GM18870 (cell line): ENCODE data around the gene PCK1.

Experiments used
- ATAC-seq: cut with Tn5 transposase; IDR thresholded peaks from one replicate; pipeline ENCODE4 v1.9.1; 2021; ENCODE audit warnings: moderate library complexity; ENCODE audit not compliant: unreplicated experiment

The PCK1 gene

DNA sequence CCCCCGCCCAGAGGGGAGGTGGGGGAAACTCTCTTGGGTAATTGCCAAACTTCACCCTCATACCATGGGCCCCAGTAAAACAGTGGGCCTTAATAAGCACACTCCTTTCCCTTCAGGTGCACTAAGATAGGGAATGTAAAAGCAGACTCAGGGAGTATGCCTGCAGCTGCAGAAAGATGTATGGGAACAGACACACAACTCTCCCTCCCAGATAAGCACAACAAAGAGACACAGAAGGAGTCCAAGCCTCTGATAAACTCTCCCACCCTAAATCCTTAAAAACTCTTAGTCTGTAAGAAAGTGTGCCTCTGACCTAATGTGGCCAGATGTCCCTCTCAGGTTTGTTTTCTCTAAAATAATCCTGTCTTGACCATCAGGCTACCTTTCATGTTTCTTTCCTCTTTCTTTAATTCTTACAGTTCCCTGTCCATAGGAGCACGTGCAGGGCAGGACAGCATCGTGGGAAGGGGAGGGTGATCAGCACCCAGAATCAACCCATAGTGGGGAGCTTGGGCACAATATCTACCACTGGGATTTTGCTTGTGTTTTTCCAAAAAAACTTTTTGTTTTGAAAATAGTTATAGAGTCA lies 24.7 kb upstream of the PCK1 start:
- ATAC-seq = no peak

DNA sequence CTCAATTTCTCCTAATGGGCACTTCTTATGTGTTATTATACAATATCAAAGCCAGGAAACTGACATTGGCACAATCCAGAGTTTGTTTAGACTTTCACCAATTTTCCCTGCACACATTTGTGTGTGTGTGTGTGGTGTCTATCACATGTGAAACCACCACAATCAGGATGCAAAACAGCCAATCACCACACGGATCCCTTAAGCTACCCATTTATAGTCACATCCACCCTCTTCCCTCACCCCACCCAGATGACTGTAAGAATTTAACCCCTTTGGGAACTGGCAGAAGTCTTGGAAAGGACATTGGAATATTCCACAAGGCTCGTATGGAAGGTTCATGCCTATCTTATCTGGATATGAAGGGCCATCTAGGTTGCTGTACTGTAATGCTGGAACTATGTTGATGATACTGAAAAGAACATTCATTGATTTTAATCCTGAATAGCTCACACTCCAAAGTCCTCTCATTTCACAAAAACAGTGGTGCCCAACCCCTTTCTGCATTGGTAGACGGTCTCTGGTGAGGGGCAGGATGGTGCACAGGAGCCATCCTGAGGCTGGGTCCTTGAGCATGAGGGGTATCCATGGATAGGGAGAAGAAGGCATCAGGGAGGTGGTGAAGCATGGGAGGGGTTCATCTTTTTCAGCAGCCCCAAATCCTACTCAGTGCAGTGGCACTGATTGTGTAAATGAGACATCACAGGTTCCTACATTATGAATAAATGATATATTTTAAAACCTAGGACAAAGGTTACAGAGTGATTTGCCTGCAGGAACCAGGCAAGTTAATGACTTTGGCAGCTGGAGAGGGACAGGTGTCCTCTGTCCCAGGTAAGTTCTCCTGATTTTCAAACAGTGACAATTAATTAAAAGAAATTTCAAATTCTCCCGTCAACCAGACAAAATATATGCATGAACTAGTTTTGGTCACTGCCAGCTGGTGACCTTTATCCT lies 23.9 kb upstream of the PCK1 start:
- ATAC-seq = no peak

DNA sequence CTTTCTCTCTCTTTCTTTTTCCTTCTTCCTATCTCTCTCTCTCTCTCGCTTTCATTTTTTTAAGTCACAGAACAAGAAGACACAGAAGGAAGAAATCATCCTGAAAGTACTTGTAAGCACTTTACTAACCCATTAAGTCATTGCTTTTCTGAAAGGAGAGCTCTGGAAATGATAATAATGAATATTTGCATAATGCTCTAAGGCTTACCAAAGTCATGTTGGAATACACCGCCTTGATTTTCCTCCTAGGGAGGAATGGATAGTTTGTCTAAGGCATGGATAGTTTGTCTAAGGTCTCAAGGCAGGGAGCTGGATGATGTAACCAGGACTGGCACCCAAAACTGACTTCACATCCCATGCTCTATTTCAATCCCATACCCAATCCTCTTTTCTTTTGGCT lies 23.1 kb upstream of the PCK1 start:
- no peak for ATAC-seq

DNA sequence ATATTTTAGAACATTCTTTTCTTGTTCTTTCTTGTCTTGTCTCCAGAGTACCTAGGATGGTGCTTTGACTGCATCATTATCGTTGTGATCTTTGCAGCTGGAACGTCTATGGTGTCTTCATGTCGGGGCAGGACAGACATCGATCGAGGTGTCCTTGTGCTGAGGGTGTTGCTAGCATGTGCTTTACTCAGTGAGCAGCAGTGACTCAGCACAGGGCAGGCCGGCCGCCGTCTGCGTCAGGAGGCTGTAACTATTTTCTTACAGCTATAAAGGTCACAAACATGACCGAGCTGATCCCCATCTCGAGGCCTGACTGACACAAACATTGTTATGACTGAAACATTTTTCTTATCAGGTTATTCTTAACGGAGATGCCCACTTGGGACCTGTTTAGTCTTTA lies 21.0 kb upstream of the PCK1 start:
- ATAC-seq = no peak

DNA sequence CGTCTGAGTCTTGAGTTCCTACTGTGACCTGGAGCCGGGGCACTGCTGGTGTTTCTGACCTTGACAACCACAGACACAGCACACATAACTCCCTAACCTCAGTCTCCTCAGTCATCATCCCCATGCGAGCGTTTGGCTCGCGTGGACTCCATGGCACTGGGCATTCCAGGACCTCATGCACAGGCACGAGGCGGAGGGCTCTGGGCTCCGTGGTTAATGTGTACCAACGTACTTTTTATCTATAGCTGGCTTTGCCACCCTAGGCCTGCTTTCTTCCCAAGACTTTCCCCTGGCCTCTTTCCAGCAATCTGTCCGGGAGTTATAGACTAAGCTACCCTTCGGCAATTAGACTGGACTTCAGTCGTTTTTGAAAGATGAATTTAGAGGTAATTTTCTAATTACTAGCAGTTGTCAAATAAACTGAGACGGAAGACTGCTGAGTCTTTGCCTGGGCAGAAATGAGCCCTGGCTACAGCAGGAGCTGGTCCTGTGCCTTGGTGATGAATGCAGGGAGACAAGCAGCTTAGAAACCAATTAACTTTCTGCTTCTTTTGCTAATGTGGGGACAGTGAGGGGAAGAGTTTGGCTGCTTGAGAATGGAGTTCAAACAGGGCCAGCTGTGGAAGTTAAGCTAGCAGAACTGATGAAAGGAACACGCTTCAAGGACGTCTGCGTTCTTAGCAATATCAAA lies 19.9 kb upstream of the PCK1 start:
- no peak for ATAC-seq

DNA sequence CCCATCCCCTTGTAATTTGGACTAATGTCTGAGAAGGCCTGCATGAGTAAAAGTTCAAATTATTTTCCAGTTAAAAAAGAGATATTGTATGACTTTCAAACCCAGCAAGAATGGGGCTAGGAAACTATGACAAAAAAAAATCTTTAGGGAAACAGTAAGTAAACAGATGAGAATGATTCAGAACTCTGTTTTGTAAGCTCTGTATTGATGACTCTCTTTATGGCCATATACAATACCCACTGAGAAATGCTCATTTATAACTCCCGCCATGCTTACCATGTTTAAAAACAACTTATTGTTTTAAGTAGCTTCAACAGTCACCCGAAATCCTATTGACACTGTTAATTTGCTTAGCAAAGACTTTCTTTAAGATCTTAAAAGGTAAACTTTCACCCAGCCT lies 17.2 kb upstream of the PCK1 start:
- ATAC-seq = no peak

DNA sequence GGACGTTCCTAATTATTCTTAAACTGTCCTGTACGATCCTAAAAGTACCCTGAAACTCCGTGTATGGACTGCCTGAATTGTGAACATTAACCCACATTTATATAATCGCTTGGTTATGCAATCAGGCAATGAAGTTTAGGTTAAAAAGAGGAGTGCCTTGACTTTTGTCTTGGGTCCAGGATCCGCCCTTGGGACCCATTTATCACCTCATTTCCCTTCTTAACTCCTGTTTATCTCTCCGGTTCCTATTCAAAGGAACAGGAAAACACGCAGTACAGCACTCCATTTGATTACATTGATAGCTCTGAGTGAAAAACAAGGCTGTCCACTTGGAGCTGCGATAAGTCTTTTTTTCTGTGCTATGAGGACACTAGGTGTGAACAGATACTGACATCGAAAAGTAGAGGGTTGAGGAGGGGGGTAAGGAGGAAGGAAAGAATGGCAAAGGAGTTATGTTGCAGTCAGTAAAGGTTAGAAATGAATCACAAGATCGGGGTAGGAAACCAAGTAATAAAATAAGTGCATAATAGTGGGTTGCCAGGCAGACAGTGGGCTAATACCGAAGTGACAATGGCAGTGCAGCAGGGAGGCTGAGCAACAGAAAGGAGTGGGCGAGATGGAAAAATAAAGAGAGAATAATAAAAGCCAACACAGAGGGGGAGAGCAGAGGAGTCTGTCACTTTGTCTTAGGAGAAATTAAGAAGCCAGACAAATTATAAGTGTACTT lies 15.9 kb upstream of the PCK1 start:
- no peak for ATAC-seq

DNA sequence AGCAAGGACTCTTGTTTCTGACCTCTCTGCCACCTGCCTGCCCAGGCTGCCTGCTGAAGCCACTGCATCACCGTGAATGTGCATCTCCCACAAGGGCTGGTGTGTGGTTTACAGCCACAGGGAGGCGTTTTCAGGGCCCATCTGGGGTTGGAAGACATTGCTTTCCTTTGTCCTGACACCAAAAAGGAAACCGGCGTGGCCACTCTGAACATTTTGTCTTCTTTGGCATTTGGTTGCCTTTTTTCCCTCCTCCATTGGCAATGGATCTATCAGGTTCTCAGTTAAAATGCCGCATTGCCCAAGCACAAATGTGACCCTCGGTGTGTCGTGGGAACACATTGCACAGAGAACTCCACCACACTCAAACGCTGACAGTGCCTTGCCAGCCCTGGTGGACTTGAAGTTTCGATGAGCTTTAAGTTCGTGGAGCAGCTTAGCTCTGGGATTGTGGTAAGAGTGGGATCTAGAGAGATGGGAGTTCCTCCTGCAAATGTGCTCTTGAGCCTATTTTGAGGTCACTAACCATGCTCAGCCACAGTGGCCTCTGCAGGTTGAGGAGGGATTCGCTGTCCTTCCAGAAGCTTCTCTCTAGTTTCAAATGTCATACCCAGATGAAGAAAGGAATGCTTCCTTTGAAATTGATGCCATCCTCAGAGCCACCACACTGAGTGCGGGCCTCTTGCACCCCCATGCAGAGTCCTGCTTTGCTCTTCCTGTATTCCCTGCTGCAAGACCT lies 14.8 kb upstream of the PCK1 start:
- ATAC-seq = no peak

DNA sequence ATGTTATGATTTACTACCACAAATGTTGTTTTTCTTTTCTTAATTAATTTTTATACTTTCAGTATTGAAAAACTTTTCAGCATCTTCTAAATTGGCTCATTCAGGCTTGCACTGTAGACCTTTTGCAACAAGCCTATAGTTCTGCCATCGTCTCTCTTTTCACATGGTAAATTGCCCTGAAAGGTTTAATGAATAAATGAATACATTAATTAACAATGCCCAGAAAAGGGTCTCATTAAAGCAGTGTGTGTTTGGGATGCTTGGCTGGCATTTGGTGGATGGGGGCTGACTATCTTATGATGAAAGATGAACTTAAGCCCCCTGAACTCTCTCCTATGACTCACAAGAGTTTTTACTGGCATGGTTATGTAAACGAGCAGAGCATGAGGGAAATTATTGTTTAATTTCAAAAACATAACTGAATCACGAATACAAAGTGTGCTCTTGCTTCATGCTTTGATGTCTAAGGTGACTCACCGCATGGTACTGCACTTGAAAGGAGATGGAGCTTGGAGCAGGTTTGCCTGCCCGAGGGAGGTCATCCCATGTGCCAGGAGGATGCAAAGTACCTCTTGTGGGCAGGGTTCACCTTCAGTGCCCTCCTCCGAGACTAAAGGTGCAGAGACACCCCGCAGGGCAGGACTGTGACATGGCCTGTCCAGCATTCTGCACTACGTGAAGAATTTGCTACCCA lies 13.8 kb upstream of the PCK1 start:
- no peak for ATAC-seq

DNA sequence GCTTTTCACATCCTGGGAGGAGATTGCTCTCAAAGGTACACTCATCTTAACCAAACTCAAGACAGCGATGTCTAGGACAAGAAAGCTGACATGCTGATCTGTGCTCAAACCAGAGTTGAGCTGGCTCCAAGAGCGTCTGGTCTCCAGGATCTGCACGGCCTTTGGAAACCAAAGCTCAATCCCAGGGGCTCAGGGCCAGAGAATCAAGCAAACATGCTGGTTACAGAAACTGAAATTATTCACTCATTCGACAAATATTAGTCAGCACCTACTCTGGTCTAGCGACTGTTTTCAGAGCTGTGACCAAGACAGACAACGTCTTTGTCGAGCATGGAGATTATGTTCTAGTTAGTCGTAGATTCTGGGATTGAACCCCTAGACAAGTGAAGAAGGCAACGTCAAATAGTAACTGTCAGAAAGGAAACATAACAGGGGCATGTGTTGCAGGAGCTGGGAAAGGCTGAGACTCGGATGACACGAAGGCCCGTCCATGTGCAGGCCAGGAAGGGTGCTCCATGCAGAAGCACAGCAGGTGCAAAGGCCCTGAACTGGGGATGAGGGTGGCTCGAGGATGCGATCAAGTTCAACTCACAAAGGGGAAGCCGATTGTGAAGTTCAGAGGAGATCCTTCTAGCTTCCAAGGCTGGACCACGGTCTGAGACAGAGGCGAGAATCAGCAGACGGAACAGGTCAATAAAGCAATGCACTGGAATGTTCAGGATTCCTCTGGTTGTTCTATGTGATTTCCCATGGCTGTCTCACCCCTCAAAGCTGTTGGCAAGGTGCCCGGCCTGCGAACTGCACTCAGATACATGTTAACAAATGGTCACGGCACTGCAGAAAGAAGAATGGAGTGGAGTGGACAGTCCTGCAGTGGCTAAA lies 12.5 kb upstream of the PCK1 start:
- no peak for ATAC-seq

DNA sequence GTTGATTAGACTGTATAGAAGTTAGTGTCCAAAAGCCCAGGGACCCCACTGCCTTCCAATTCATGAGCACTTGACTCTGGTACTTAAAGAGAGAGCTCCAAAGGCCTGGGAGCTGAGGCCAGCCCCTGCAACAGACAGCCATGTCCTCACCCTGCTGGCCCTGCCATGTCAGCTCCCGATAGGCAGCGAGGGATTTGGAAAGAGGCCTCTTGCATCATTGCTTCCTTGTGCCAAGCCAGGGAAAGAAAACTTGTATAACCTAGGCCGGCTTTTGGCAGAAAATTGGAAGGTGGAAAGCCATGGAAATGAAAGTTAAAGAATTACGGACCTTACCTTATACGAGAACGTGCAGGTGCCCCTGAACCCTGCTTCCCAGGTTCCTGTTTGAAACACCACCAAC lies 8.4 kb upstream of the PCK1 start:
- ATAC-seq = no peak

DNA sequence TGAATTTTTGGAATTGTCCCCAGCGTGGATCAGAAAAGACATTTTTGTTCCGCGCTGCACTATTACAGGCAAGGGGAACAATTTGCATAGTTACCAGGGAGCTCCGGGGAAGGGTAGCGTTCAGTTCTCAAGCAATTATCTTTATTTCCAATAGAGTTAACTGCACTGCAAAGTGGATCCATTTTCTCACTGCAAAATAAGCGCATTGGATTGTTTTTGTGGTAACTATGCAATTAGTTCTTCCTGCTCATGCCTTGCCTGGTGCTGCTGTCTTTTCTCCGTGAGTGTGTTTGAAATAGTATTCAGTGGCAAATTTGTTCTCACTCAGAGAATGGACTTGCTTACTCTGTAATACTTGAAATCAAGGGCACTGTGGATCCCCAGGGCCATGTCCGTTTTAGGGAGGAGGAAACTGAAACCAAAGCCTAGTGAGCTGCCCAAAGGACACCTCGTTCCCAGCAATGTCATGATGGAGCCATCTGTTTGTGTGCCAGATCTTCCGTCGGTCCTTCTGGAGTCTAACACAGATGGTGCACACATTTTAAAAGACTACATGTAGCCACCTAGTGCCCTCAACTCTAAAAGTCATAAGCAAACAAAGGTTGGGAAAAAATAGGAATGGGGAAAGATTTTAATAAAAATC lies 7.4 kb upstream of the PCK1 start:
- no peak for ATAC-seq

DNA sequence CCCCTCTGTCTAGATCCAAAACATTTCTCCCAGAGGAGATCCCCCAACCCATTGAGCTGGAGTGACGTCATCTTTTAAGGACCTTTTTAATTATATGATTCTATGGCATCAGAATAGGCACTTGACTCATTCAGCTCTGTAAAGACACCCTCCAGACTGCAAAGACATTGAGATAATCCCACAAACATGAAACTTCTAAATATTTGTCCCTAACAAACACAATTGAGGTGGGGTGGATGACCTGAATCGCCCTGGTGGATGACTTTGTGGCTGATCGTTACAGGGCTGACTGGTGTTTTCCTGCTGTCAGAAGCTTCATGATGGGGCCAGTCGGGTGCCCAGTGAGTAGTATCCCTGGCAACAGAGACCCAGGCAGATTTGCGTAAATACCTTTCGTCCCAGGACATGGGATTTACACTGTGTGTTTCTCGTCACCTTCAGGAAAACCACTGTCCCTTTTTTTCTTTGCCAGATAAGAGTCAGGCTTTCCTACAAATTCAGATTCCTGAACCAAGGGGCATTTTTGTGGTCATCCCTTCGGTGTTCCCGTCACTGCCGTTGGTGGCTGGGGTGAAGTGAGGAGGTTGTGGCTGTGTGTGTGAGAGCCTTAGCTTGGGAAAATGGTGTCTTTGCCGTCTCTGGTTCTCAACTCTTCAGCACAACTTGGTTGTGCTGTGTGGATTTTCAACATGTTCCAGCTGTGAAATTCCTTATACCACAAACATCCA lies 5.3 kb upstream of the PCK1 start:
- no peak for ATAC-seq

DNA sequence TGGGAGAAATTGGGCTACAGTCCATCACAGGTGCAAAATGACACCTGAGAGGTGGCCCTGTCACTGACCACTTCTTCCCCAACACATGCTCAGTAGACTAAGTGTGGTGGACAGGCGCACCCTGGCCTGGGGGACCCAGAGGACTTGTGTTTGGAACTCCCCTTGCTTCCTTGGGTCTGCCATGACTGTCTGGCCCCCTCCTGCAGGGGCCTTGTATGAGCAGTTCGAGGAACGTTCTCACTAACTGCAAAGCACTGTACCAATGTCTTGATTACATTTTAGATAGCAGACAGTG lies 4.0 kb upstream of the PCK1 start:
- ATAC-seq = no peak

DNA sequence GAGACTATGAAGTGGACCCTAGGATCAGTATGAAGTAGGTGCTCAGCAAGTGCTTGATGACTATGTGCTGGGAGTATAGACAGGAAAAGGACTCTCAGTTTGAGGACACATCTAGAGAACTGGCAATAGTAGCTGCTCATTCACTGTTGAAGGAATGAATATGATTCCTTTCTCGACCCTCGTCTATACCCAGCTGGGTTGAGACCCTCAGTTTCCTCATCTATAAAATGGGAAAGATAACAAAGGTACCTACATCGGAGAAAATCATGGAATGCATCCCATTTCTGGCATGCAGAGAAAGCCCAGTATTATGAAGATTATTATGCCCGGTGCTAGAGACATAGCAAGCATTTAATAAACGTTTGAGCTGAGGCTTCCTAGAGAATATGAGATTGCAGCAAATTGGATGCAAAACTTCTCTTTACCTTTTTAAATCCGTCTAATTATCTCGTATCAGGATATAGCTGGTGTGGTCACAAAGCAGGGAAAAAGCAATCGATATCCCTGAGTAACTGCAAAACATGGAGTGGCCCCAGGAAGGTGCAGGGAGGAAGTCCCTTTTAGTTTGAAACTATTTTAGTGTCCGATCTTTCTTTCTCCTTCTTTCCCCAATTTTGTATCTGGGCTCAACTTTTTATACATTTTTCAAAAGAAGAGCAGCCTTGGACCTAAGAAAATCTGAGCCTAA lies 2.8 kb upstream of the PCK1 start:
- no peak for ATAC-seq

DNA sequence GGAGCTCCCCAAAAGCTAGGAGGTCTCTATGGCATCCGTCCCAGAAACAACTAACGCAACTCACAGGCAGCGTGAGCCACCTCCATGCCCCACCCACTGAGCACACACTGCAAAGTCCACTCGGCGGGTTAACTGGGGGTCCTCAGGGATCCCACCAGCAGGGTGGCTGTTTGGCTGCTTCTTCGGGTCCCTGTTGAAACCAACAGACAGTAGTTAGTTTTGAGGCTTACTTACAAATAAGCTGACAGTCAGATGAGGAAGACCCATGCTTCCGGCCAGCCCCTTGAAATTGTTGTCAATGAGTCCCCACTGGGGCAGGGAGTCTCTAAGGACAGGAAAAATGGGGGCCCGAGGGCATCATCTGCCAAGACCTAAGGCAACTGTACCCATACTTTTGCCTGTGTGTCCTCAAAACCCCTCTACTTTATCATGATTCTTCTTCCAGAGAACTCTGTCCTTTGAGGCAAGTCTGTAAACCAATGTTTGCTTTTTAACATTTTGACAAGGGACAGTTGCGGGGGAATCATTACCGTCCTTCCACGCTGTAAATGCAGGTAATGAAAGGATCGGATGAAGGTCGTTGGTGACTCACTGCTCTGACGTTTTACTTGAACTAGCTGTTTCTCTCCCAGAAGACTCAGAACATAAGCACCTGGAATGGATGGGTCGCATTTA lies 2.2 kb upstream of the PCK1 start:
- ATAC-seq = no peak

DNA sequence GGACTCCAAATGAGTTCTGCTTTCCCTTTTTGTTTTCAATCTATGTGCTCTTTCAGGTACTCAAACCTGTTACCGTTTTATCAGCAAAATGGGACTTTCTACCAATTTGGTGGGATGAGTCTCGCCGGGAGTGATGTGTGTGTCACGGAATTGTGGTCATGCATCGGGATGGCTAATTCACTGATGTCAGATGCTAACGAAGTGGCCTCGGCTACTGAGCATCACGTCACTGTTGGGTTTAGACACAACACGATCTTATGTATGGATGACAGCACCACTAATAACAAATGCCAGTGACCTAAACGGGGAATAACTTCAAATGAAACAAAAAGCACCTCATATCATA lies 1.6 kb upstream of the PCK1 start:
- no peak for ATAC-seq
